Adipocyte (in vitro differentiated cells): ENCODE data around the gene OBSCN.
"Not testable (repeated sequence)": the region's sequence is repeated elsewhere in the genome, so short reads cannot be mapped to it uniquely, and the experiment has no call there.

ENCODE experiments used
- DNase-seq: peaks from one replicate; pipeline ENCODE4 v3.0.0-alpha.2; 2015; ENCODE audit warnings: low read depth
- H3K27me3 ChIP-seq: replicated peaks from 2 replicates; pipeline ENCODE4 v1.7.0; 2013; ENCODE audit warnings: mild to moderate bottlenecking, low read length, moderate library complexity; ENCODE audit not compliant: control insufficient read depth, insufficient read depth
- H3K36me3 ChIP-seq: 2 replicates; pipeline ENCODE4 v1.7.0; 2013; ENCODE audit warnings: low read length, mild to moderate bottlenecking, moderate library complexity; ENCODE audit not compliant: control insufficient read depth, insufficient read depth, severe bottlenecking
- H3K4me1 ChIP-seq: 2 replicates; pipeline ENCODE4 v1.7.0; 2013; ENCODE audit warnings: mild to moderate bottlenecking, low read length, moderate library complexity; ENCODE audit not compliant: control insufficient read depth, insufficient read depth
- H3K4me3 ChIP-seq: 2 replicates; pipeline ENCODE4 v1.7.0; 2013; ENCODE audit warnings: mild to moderate bottlenecking, low read length, moderate library complexity
- H3K9ac ChIP-seq: 2 replicates; pipeline ENCODE4 v1.7.0; 2013; ENCODE audit warnings: mild to moderate bottlenecking, low read length, moderate library complexity
- H3K9me3 ChIP-seq: 2 replicates; pipeline ENCODE4 v1.7.0; 2013; ENCODE audit warnings: mild to moderate bottlenecking, low read length, moderate library complexity; ENCODE audit not compliant: control insufficient read depth

Gene OBSCN

DNA sequence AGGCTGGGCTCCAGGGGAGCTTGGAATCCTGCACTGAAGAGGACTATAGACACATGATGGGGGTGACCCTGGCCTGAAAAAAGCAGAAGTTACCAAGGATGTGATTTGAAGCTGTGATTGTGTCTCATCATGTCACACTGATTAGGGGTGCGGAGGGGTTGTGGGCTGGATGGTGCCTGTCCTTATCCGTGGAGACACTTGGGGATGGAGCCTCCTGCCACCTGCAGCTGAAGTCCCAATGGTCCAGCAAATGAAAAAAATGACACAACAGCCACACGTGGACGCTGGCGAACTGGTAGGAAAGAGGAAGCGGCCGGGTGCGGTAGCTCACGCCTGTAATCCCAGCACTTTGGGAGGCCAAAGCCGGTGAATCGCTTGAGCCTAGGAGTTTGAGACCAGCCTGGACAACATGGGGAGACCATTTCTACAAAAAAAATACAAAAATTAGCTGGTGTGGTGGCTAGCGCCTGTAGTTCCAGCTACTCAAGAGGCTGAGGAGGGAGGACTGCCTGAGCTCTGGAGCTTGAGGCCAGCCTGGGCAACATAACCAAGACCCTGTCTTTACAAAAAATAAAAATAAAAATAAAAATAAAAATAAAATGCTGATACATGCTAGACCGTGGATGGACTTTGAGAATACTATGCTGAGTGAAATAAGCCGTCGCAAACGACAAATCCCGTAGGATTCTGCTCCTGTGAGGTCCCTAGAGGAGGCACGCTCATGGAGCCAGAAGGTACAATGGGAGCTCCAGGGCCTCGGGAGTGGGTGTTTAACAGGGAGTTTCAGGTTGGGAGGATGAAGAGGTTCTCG, 43.1 kb upstream of the OBSCN start:
- Histone ChIP-seq H3K27me3 (no peaks in the 10 kb centered on the region), H3K9ac (peak overlapping the region; percentile 84), H3K36me3 (no peaks in the 10 kb centered on the region), H3K4me3 (peak overlapping the region; percentile 82), H3K9me3 (no peaks in the 10 kb centered on the region), H3K4me1 (peaks cover 20% of the 10 kb centered on the region)
- DNase-seq: no peak

DNA sequence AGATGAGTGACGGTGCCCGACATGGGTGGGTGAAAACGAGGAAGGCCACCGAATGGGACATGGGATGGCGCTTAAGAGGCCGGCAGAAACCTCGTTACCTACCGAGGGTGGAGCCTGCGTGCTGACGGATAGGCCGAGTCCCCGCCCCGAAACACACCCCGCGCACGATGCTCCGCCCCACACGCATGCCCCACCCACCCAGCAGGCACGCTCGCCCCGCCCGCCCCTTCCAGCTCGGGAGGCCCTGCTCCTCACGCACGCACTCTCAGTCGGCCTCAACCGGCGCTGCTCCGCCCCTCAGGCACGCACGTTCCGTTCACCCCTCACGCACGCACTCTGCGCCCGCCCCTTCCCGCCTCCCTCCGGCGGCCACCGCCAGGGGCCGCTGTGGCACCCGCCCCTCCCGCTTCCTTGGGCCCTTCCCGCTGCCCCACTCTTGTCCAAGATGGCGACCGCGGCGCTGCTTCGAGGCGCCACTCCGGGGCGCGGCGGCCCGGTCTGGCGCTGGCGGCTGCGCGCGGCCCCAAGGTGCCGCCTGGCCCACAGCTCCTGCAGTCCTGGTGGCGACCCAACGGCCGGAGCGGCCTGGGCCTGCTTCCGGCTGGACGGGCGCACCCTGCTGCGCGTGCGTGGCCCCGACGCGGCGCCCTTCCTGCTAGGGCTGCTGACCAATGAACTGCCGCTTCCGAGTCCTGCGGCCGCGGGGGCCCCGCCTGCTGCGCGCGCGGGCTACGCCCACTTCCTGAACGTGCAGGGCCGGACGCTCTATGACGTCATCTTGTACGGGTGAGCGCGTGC, 42.3 kb upstream of the OBSCN start, which contains the start of gene IBA57:
Gene IBA57, plus strand, starts transcription at position 433 of the 798 bp plus-strand sequence. Its CDS starts 13 bp downstream, at position 446.
- Histone ChIP-seq H3K36me3 (no peaks in the 10 kb centered on the region), H3K4me3 (peak within 1 kb of the TSS; percentile 85), H3K9ac (peak within 1 kb of the TSS; percentile 96), H3K9me3 (no peaks in the 10 kb centered on the region), H3K4me1 (peaks cover 20% of the 10 kb centered on the region), H3K27me3 (no peaks in the 10 kb centered on the region)
- peak; percentile 99 for DNase-seq

DNA sequence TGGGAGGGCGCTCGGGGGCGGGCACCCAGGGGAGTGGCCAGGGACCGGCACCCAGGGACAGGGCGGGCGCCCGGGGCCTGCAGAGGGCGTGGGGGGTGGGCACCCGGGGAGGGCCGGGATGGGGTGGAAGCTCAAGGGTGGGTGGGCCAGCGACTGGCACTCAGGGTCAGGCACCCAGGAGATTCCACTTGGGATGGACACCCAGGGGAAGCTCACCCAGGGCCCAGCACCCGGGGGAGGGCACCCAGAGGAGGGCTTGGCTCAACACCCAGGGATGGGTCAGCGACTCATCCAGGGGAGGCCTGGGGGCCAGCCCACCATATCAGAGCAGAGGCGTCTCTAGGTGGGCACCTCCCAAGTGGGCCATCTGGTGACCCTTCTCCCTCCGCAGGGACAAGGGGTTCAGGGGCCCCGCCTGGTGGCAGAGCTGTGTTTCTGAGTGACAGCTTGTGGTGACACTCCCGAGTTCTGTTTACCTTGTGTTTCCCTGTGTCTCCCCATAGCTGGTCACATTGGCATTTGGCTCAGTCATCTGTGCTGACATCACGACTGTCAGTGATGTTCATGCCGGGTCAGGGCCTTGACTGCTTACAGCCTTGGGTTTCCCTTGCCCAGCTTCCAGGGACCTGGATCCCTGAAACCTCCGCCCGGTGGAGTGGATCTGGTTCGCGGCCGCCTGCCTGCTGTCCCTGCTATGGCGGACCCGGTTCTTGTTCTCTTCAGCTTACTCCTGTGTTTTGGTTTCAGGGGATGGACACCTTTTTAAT, 41.5 kb upstream of the OBSCN start:
- no peaks in the 10 kb centered on the region for H3K27me3 ChIP-seq
- H3K36me3 ChIP-seq: no peaks in the 10 kb centered on the region
- peak overlapping the region; percentile 89 for H3K9ac ChIP-seq
- H3K4me1 ChIP-seq: peaks cover 20% of the 10 kb centered on the region
- peak; percentile 77 for DNase-seq
- H3K9me3 ChIP-seq: no peaks in the 10 kb centered on the region
- H3K4me3 ChIP-seq: peak overlapping the region; percentile 85

- no peaks in the 10 kb centered on the region for H3K9me3 ChIP-seq
- no peak for DNase-seq
Observed at GRCh38 chr1:228168563-228169270, 39.1 kb upstream of the OBSCN start.

GRCh38 chr1:228169345-228169744, 38.5 kb upstream of the OBSCN start:
- Histone ChIP-seq H3K4me1 (peaks cover 7% of the 10 kb centered on the region), H3K9ac (no peak overlapping the region), H3K36me3 (no peaks in the 10 kb centered on the region), H3K27me3 (no peaks in the 10 kb centered on the region), H3K4me3 (no peak overlapping the region), H3K9me3 (no peaks in the 10 kb centered on the region)
- no peak for DNase-seq

More at GRCh38 chr1:228168563-228169270, 39.1 kb upstream of the OBSCN start:
- H3K9ac ChIP-seq: no peak overlapping the region
- H3K4me1 ChIP-seq: peaks cover 7% of the 10 kb centered on the region
- H3K27me3 ChIP-seq: no peaks in the 10 kb centered on the region
- no peaks in the 10 kb centered on the region for H3K36me3 ChIP-seq
- H3K4me3 ChIP-seq: no peak overlapping the region

- H3K4me1 ChIP-seq: peaks cover 7% of the 10 kb centered on the region
- H3K9me3 ChIP-seq: no peaks in the 10 kb centered on the region
- no peak for DNase-seq
- no peaks in the 10 kb centered on the region for H3K36me3 ChIP-seq
- no peak overlapping the region for H3K4me3 ChIP-seq
- H3K9ac ChIP-seq: no peak overlapping the region
- no peaks in the 10 kb centered on the region for H3K27me3 ChIP-seq
Observed at GRCh38 chr1:228170666-228171065, 37.2 kb upstream of the OBSCN start.

DNA sequence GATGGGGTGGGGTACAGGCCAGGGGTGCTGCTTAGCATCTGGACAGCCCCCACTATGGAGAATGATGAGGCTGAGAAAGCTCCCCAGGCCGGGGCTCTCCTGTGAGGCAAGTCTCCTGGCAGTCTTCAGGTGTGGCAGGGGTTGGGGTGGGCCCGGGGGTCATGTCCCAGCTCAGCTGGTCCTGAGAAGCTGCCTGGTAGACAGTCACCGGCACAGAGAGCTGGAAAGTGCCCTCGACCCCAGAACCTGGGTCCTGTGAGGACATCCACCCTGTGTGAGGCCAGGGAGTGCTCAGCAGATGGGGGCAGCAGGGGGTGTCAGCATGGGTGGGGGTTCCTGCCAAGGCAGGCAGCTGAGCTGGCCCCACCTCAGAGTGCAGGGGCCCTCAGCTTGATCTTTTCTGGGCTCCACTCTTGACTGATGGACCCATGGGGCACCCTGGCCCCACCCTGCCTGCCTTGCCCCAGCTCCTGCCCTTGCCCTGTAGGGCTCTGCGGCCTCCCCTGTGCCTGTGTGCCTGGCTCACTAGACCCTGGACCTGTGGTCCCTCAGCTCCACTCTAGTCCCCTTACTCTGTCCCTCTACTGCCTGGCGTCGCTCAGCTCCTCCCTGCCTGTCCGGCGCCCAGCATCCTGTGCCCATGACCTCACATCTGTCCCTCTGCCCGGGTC, 36.5 kb upstream of the OBSCN start:
- no peak for DNase-seq
- H3K4me1 ChIP-seq: peaks cover 6% of the 10 kb centered on the region
- H3K9me3 ChIP-seq: no peaks in the 10 kb centered on the region
- no peak overlapping the region for H3K9ac ChIP-seq
- H3K36me3 ChIP-seq: no peaks in the 10 kb centered on the region
- H3K4me3 ChIP-seq: no peak overlapping the region
- no peaks in the 10 kb centered on the region for H3K27me3 ChIP-seq

GRCh38 chr1:228172591-228173527, 35.0 kb upstream of the OBSCN start:
- Histone ChIP-seq H3K4me1 (no peaks in the 10 kb centered on the region), H3K36me3 (no peaks in the 10 kb centered on the region), H3K9ac (no peak overlapping the region), H3K4me3 (no peak overlapping the region), H3K9me3 (no peaks in the 10 kb centered on the region), H3K27me3 (no peaks in the 10 kb centered on the region)
- no peak for DNase-seq

DNA sequence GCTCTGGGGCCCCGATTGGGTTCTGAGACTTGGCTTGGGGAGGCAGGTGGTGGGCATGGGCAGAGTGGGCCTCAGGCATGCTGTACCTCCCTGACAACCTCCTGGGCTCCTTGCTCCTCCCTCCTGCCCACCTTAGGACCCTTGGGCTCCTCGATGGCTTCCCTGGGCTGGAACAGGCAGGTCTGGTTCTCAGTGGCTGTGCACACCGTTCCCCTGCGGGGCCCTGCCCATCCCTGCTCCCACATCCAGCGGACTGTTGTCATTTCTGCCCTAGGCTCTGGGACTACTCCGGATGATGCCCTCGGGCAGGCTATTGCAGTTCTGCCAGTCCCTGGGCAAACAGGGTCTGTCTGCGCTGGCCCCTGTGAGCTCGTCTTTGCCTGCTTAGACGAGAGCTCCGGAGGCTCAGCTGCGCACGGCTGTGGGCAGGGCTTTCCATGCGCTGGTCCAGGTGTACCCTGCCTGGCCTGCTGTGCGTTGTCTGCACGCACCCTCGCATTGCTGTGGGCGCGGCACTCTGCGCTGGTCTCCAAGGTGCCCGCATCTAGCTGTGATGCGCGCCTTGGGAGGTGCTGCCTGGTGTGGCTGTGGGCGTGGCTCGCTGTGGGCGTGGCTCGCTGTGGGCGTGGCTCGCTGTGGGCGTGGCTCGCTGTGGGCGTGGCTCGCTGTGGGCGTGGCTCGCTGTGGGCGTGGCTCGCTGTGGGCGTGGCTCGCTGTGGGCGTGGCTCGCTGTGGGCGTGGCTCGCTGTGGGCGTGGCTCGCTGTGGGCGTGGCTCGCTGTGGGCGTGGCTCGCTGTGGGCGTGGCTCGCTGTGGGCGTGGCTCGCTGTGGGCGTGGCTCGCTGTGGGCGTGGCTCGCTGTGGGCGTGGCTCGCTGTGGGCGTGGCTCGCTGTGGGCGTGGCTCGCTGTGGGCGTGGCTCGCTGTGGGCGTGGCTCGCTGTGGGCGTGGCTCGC, 34.0 kb upstream of the OBSCN start:
- H3K36me3 ChIP-seq, H3K9ac ChIP-seq, H3K9me3 ChIP-seq, H3K4me1 ChIP-seq, H3K27me3 ChIP-seq, H3K4me3 ChIP-seq: not testable (repeated sequence)
- DNase-seq: peak; percentile 16
